ENCODE results near the gene TTLL13.

DNA sequence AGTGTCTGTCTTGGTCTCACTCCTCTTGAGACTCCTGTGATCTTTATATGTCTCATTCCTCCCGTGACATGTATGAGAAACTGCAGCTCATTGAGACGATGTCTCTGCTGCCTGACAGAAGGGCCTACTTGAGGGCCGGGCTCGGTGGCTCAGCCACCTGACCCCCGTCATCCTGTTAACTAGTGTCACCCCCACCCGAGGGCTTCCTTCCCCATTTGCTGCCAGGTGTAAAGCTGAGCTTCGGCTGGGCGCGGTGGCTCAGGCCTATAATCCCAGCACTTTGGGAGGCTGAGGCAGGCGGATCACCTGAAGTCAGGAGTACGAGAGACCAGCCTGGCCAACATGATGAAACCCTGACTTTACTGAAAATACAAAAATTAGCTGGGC lies 35.5 kb upstream of the TTLL13 start:
- TF ChIP-seq, protein P1, sequence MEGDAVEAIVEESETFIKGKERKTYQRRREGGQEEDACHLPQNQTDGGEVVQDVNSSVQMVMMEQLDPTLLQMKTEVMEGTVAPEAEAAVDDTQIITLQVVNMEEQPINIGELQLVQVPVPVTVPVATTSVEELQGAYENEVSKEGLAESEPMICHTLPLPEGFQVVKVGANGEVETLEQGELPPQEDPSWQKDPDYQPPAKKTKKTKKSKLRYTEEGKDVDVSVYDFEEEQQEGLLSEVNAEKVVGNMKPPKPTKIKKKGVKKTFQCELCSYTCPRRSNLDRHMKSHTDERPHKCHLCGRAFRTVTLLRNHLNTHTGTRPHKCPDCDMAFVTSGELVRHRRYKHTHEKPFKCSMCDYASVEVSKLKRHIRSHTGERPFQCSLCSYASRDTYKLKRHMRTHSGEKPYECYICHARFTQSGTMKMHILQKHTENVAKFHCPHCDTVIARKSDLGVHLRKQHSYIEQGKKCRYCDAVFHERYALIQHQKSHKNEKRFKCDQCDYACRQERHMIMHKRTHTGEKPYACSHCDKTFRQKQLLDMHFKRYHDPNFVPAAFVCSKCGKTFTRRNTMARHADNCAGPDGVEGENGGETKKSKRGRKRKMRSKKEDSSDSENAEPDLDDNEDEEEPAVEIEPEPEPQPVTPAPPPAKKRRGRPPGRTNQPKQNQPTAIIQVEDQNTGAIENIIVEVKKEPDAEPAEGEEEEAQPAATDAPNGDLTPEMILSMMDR (IDR thresholded peaks at IDR 0.05): no peak
- TF ChIP-seq ZFX (IDR thresholded peaks at IDR 0.05; ENCODE audit: borderline replicate concordance): no peak

Data from 22Rv1 (cell line).